ENCODE measurements around the gene RAP1B.

DNA sequence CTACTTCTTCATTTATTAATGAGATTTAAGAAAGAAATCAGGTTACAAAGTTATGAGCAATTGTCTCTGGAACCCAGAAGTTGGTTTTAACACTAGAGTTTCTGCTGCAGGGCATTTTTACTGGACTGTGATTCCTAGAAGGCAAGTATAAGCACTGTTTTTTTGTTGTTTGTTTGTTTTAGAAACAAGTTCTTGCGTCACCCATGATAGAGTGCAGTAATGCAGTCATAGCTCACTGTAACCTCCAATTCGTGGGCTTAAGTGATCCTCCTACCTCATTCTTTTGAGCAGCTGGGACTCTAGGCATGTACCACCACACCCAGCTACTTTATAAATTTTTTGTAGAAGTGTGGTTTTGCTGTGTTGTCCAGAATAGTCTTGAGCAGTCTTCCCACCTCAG, 25.6 kb downstream of the RAP1B start:
- TF ChIP-seq, protein P1, sequence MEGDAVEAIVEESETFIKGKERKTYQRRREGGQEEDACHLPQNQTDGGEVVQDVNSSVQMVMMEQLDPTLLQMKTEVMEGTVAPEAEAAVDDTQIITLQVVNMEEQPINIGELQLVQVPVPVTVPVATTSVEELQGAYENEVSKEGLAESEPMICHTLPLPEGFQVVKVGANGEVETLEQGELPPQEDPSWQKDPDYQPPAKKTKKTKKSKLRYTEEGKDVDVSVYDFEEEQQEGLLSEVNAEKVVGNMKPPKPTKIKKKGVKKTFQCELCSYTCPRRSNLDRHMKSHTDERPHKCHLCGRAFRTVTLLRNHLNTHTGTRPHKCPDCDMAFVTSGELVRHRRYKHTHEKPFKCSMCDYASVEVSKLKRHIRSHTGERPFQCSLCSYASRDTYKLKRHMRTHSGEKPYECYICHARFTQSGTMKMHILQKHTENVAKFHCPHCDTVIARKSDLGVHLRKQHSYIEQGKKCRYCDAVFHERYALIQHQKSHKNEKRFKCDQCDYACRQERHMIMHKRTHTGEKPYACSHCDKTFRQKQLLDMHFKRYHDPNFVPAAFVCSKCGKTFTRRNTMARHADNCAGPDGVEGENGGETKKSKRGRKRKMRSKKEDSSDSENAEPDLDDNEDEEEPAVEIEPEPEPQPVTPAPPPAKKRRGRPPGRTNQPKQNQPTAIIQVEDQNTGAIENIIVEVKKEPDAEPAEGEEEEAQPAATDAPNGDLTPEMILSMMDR (IDR thresholded peaks at IDR 0.05; ENCODE audit: low read length): no peak
- TF ChIP-seq EZH2 (optimal IDR thresholded peaks at IDR 0.05; ENCODE audit: low read depth, low read length): no peak

Data from MM.1S (cell line).